LNCaP clone FGC (cell line): ENCODE results near the gene HIVEP3.

ENCODE experiments used
- DNase-seq: peaks from one replicate; pipeline ENCODE4 v3.0.0-alpha.2; 2011; ENCODE audit warnings: low read depth
- H3K4me3 ChIP-seq: 2 replicates; pipeline ENCODE4 v1.5.1; 2011; ENCODE audit warnings: mild to moderate bottlenecking, low read depth, low read length, control low read depth
- CTCF ChIP-seq: IDR thresholded peaks from 2 replicates; pipeline ENCODE4 v1.5.1; 2012; ENCODE audit warnings: mild to moderate bottlenecking; ENCODE audit not compliant: control insufficient read depth, insufficient read depth; ENCODE audit errors: extremely low read depth

Gene HIVEP3

GRCh38 chr1:41838266-41838665 lies 80.5 kb downstream of the HIVEP3 start:
- TF ChIP-seq CTCF: no peak
- no peak for DNase-seq

GRCh38 chr1:41837691-41838090 lies 81.0 kb downstream of the HIVEP3 start:
- H3K4me3 ChIP-seq: no peak overlapping the region
- no peak for DNase-seq
- TF ChIP-seq CTCF: no peak

More at GRCh38 chr1:41838266-41838665, 80.5 kb downstream of the HIVEP3 start:
- no peak overlapping the region for H3K4me3 ChIP-seq

- no peak for DNase-seq
- no peak for TF ChIP-seq CTCF
- no peak overlapping the region for H3K4me3 ChIP-seq
Measured at GRCh38 chr1:41835485-41835884, 83.2 kb downstream of the HIVEP3 start.

GRCh38 chr1:41833519-41834000 lies 85.2 kb downstream of the HIVEP3 start:
- no peak overlapping the region for H3K4me3 ChIP-seq
- no peak for TF ChIP-seq CTCF
- DNase-seq: no peak

- H3K4me3 ChIP-seq: no peak overlapping the region
- no peak for TF ChIP-seq CTCF
- DNase-seq: no peak
Measured at GRCh38 chr1:41830726-41831125, 88.0 kb downstream of the HIVEP3 start.

GRCh38 chr1:41827991-41828570 lies 90.6 kb downstream of the HIVEP3 start:
- no peak overlapping the region for H3K4me3 ChIP-seq
- no peak for DNase-seq
- TF ChIP-seq CTCF: no peak

- DNase-seq: peak; percentile 38
- no peak for TF ChIP-seq CTCF
- H3K4me3 ChIP-seq: no peak overlapping the region
Measured at GRCh38 chr1:41823471-41823870, 95.3 kb downstream of the HIVEP3 start.
